Measurements from ENCODE around the gene ZNF423.

Gene ZNF423

GRCh38 chr16:49497466-49497865 lies 358.4 kb downstream of the ZNF423 start:
- DNase-seq = no peak

GRCh38 chr16:49496656-49497055 lies 359.3 kb downstream of the ZNF423 start:
- DNase-seq = no peak

- no peak for DNase-seq
Observed at GRCh38 chr16:49495596-49496355, 360.1 kb downstream of the ZNF423 start.

GRCh38 chr16:49494891-49495566 lies 360.9 kb downstream of the ZNF423 start:
- no peak for DNase-seq

GRCh38 chr16:49494474-49494873 lies 361.4 kb downstream of the ZNF423 start:
- DNase-seq = no peak

GRCh38 chr16:49493836-49494235 lies 362.1 kb downstream of the ZNF423 start:
- DNase-seq = no peak

- no peak for DNase-seq
Observed at GRCh38 chr16:49492896-49493626, 362.9 kb downstream of the ZNF423 start.

GRCh38 chr16:49491771-49492761 lies 363.8 kb downstream of the ZNF423 start:
- no peak for DNase-seq

GRCh38 chr16:49491106-49491670 lies 364.7 kb downstream of the ZNF423 start:
- DNase-seq = no peak

- no peak for DNase-seq
Observed at GRCh38 chr16:49490321-49490705, 365.6 kb downstream of the ZNF423 start.

GRCh38 chr16:49489686-49490320 lies 366.1 kb downstream of the ZNF423 start:
- DNase-seq = no peak

- DNase-seq = no peak
Observed at GRCh38 chr16:49488740-49489525, 367.0 kb downstream of the ZNF423 start.

- no peak for DNase-seq
Observed at GRCh38 chr16:49488336-49488735, 367.6 kb downstream of the ZNF423 start.

GRCh38 chr16:49487746-49488145 lies 368.2 kb downstream of the ZNF423 start:
- DNase-seq = no peak

GRCh38 chr16:49486400-49486799 lies 369.5 kb downstream of the ZNF423 start:
- no peak for DNase-seq

GRCh38 chr16:49485663-49486062 lies 370.2 kb downstream of the ZNF423 start:
- DNase-seq = no peak

- DNase-seq = no peak
Observed at GRCh38 chr16:49484936-49485335, 371.0 kb downstream of the ZNF423 start.

- no peak for DNase-seq
Observed at GRCh38 chr16:49484451-49484849, 371.5 kb downstream of the ZNF423 start.

- DNase-seq = no peak
Observed at GRCh38 chr16:49483651-49484450, 372.1 kb downstream of the ZNF423 start.

GRCh38 chr16:49483251-49483650 lies 372.7 kb downstream of the ZNF423 start:
- no peak for DNase-seq

Measured in CD4-positive, alpha-beta T cell treated with Interleukin-4 for 4 hours (primary cell).